ENCODE data around the gene YDJC.
"Not testable (repeated sequence)": the region's sequence is repeated elsewhere in the genome, so short reads cannot be mapped to it uniquely, and the experiment has no call there.

DNA sequence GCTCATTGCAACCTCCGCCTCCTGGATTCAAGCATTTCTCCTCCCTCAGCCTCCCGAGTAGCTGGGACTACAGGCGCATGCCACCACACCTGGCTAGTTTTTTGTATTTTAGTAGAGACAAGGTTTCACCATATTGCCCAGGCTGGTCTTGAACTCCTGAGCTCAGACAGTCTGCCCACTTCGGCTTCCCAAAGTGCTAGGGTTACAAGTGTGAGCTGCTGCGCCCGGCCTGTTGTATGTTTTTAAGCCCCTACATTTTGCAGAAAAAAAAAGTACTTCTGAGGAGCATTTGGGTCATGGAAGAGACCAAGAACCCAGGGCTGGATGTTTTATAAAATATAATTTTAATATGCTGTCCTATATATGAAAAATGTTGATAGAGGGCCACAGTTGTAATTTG lies 12.5 kb downstream of the YDJC start:
- TF ChIP-seq, protein P1, sequence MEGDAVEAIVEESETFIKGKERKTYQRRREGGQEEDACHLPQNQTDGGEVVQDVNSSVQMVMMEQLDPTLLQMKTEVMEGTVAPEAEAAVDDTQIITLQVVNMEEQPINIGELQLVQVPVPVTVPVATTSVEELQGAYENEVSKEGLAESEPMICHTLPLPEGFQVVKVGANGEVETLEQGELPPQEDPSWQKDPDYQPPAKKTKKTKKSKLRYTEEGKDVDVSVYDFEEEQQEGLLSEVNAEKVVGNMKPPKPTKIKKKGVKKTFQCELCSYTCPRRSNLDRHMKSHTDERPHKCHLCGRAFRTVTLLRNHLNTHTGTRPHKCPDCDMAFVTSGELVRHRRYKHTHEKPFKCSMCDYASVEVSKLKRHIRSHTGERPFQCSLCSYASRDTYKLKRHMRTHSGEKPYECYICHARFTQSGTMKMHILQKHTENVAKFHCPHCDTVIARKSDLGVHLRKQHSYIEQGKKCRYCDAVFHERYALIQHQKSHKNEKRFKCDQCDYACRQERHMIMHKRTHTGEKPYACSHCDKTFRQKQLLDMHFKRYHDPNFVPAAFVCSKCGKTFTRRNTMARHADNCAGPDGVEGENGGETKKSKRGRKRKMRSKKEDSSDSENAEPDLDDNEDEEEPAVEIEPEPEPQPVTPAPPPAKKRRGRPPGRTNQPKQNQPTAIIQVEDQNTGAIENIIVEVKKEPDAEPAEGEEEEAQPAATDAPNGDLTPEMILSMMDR (IDR thresholded peaks at IDR 0.05; ENCODE audit: borderline replicate concordance, extremely low read depth, low read length, poor library complexity, severe bottlenecking): not testable (repeated sequence)
- TF ChIP-seq EZH2 (IDR thresholded peaks at IDR 0.05; ENCODE audit: borderline replicate concordance, low read depth, low read length, severe bottlenecking): not testable (repeated sequence)
